Activated naive CD4-positive, alpha-beta T cell treated with Interleukin-2 at 50 U/mL for 16 hours (primary cell): Measurements from ENCODE around the gene LCN12.
A peak's percentile ranks its signal among the peaks of the same experiment; 100 is the strongest.

ENCODE experiments used
- DNase-seq: peaks from one replicate; pipeline ENCODE4 v3.0.0-alpha.2; 2020

The LCN12 gene

DNA sequence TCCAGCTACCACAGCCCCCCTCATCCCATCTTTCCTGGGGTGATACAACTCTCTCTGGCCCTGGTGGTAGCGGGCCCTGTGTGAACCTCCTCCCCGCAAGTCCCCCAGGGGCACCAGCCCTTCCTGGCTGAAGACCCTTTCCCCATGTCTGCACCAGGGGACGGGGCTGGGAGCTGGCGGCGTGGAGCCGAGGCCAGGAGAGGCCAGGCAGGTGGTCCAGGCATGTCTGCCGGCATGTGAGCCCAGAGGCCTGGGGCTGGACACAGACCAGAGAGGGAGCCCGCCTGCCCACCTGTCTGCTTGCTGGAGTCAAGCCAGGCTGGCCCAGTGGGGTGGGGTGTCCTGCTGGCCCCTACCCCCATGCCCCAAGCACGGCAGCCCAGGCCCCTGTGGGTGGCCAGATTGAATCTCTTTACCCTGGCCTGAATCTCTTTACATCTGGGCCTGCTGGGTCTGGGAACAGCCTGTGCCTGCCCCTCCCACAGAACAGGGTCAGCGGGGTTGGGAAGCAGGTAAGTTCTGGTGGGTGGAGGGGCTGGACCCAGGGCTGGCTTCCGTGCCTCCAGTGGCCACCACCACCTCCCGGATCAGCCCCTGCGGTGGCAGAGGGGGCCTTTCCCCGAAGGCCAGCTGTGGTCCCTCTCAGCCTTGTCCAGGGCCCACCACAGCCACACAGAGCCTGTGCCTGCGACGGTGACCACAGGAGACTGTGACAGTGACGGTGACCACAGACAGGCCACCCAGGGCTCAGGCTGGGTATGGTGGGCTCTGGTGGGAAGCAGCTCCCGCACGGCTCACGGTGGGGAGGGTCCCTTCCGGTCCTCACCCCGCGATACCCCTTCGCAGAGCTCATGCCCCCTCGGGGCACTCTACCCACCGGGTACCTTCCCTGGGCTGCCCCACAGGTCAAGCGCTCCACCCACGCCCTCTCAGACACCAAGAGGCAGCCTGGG, 7.1 kb downstream of the LCN12 start:
- DNase-seq = no peak

- DNase-seq = no peak
Measured at GRCh38 chr9:136960212-136960937, 8.3 kb downstream of the LCN12 start.

- DNase-seq = no peak
Measured at GRCh38 chr9:136960938-136961275, 8.8 kb downstream of the LCN12 start.

DNA sequence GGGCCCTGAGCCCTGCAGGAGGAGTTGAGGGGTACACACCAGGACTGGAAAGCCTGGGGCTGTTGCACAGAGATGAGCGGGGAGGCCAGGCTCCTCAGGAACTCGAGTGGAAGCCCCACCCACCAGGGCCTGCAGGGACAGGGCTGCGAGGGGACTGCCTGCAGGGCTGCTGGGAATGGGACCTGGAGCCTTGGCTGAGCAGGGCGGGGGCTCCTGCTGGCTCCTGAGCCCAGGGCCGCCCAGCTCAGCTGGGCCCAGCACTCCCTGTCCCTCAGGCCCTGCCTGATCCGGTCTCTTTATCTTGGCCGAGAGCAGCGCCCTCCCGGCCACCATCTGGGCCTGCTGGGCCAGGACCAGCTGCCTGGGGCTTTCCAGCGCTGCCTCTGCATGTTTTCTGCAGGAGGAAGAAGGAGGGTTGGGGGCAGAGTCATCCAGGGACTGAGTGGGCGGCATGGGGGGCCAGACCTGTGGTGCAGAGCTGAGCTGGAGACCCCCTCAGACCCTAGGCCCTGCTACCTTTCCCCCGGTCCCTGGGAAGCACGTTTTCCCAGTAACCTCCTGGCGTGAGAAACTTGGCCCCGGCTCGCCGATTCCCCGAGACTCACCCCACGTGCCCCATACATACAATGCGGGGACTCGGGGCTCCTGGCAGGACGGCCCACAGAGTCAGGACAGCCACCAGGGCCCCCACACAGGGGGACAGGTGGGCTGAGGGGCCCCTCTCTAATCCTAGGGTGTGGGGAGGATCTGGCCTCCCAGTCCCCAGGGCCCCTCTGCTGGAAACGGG, 9.4 kb downstream of the LCN12 start:
- no peak for DNase-seq

GRCh38 chr9:136962163-136962562, 10.1 kb downstream of the LCN12 start:
- DNase-seq = no peak

DNA sequence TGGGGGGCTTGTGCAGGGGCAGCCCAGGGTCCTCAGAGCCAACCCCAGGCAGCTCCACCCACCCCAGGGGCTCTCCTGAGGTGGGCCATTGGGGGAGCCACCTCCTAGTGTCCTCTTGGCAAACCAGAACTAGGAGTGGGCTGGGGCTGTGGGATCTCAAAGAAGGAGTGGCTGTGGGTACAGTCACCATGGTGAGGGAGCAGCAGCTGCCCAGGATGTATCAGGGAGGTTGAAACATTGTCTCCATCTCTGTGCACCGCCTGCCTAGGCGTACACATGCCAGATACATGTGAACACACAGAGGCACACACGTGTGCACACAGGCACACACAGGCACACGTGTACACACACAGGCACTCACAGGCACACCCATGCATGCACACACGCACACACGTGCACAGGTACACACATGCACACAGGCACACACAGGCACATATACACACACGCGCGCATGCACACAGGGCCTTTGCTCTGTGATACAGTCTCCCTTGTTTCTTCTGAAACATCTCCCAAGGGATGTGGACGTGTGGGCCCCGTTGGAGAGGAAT, 10.7 kb downstream of the LCN12 start:
- no peak for DNase-seq

GRCh38 chr9:136963341-136963740, 11.3 kb downstream of the LCN12 start:
- no peak for DNase-seq

- no peak for DNase-seq
Measured at GRCh38 chr9:136963751-136964150, 11.7 kb downstream of the LCN12 start.

GRCh38 chr9:136964171-136964689, 12.2 kb downstream of the LCN12 start:
- DNase-seq = no peak

GRCh38 chr9:136964833-136965422, 12.9 kb downstream of the LCN12 start:
- DNase-seq = no peak

DNA sequence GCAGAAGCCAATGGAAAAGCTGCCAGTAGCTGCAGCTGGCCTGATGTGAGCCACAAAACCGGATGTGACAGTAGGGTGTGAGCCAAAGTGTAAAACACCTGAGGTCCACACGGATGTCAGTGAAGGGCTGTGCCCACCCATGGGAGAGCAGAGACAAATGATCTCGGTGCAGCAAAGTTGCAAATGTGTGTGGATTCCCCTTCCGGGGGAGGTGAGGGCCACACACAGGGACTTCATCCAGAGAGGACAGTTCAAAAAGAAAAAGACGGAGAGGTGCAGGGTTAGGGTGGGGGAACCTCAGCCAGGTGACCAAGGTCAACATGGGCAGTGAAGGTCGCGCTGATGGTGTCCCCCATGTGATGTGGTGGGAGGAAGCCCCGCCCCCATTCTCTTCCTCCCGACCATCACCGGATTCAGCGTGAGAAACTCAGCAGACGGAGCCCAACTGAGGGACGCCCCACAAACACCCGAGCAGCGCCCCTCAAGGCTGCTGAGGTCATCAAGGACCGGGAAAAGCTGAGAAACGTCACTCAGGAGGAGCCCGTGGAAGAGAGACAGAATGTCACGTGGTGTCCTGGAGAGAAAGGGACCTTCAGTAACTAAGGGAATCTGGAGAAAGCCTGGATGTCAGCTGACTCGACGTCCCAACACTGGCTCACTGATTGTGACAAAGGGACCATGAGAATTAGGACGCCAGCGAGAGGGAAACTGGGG, 13.9 kb downstream of the LCN12 start:
- DNase-seq = peak; percentile 34

- DNase-seq = no peak
Measured at GRCh38 chr9:136968333-136969127, 16.5 kb downstream of the LCN12 start.

DNA sequence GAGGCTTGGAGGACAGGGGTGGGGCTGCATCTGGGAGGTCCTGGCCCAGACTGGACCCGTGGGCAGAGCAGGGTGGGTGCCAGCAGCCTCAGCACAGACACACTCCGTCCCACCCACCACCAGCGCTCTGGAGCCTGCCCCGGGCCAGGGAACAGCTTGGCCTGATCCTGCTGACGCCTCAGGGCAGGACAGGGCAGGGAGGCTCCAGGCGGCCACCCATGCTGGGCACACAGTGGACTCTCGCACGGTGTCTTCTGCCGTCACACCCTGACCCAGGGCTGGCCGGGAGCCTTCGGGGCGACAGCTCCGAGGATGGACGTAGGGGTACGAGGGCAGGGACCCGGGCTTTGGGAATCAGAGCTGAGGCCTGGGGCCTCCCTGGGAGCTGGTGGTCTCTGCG, 17.1 kb downstream of the LCN12 start:
- DNase-seq = no peak

- DNase-seq = no peak
Measured at GRCh38 chr9:136969774-136970173, 17.7 kb downstream of the LCN12 start.

DNA sequence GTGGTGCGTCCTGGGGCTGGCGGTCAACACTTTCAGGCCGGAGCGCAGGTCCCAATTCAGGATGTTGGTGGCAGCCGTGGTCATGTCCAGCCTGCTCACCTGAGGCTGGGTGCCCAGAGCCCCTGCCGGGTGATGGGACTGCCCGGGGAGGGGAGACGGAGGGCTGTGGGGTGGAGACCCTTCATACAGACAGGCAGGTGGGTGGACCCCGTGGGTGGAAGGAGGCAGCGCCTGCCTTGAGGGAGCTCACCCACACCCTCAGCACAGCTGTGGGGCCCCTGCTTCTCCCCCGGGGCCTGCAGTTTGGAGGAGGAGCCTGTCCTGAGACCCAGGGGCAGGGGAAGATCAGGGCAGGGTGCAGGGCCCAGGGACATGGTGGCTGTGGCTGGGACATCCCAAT, 18.3 kb downstream of the LCN12 start:
- no peak for DNase-seq

- DNase-seq = no peak
Measured at GRCh38 chr9:136971746-136972145, 19.7 kb downstream of the LCN12 start.

GRCh38 chr9:136972335-136972734, 20.3 kb downstream of the LCN12 start:
- no peak for DNase-seq

GRCh38 chr9:136972743-136973142, 20.7 kb downstream of the LCN12 start:
- DNase-seq = no peak

- no peak for DNase-seq
Measured at GRCh38 chr9:136973618-136974617, 21.8 kb downstream of the LCN12 start.
